Muscle of leg (tissue), 11 donors: ENCODE data around the gene NEK1. TPM values are rescaled to one million over a fixed set of nuclear protein-coding genes. Genes with fewer than 3 reads are reported as not detected.

Experiments
- DNase-seq: peaks from one replicate; pipeline ENCODE4 v3.0.0; 2013
- H3K27ac ChIP-seq: one replicate; pipeline ENCODE4 v1.5.1; 2013; ENCODE audit warnings: mild to moderate bottlenecking, low read length, control low read depth
- H3K27me3 ChIP-seq: one replicate; pipeline ENCODE4 v1.6.1; 2013; ENCODE audit warnings: low read length; ENCODE audit not compliant: control insufficient read depth, insufficient read depth
- H3K36me3 ChIP-seq: one replicate; pipeline ENCODE4 v1.6.1; 2013; ENCODE audit warnings: low read length; ENCODE audit not compliant: control insufficient read depth, insufficient read depth
- H3K4me1 ChIP-seq: one replicate; pipeline ENCODE4 v1.6.1; 2013; ENCODE audit warnings: low read length; ENCODE audit not compliant: control insufficient read depth, insufficient read depth
- H3K4me3 ChIP-seq: one replicate; pipeline ENCODE4 v1.5.1; 2013; ENCODE audit warnings: low read length, control low read depth
- H3K9me3 ChIP-seq: replicated peaks from 2 replicates; pipeline ENCODE4 v1.6.1; 2013; ENCODE audit warnings: low read depth, low read length; ENCODE audit not compliant: control insufficient read depth
- WGBS: methylation state at CpG from one replicate; pipeline ENCODE4 v1.1.5; 2013; ENCODE audit warnings: missing lambda C conversion rate; ENCODE audit not compliant: insufficient coverage; 5-methylcytosine and 5-hydroxymethylcytosine counted together
- polyA plus RNA-seq, 8 donors: library from polyadenylated mRNA; unstranded; fragments of 120-200 nt; gene quantifications; one replicate each; pipeline versions ENCODE4 v1.2.1 to v1.2.3, GENCODE V29; 2013; ENCODE audit warnings: inconsistent platforms in 1 of 8, low replicate concordance in 1 of 8; ENCODE audit not compliant: insufficient read length in 8 of 8, insufficient read depth in 1 of 8
- total RNA-seq: library from RNA; stranded (reverse); fragments of 120-200 nt; gene quantifications from one replicate; pipeline ENCODE4 v1.2.4, GENCODE V29; 2013

NEK1 gene
- total and polyA plus RNA-seq, 9 donors, result 9.6 to 14.7 (median 11.8) TPM

DNA sequence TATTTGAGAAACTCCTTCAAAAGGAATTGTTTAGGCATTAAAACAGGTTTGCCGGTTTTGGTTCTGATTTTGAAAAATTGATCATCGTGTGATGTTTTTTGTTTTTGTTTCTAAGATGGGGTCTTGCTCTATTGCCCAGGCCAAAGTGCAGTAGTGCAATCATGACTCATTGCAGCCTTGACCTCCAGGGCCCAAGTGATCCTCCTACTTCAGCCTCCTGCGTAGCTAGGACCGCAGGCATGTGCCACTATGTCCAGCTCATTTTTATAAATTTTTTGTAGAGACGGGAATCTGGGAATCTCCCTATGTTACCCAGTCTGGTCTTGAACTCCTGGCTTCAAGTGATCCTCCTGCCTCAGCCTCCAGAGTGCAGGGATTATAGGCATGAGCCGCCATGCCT lies 43.0 kb upstream of the NEK1 start:
- H3K9me3 ChIP-seq, result no peaks in the 10 kb centered on the region
- WGBS, result 100% methylated on average over 2 of the region's 6 CpGs
- H3K27ac ChIP-seq, result no peak overlapping the region
- H3K36me3 ChIP-seq, result no peaks in the 10 kb centered on the region
- no peaks in the 10 kb centered on the region for H3K27me3 ChIP-seq
- H3K4me3 ChIP-seq, result no peak overlapping the region
- H3K4me1 ChIP-seq, result no peaks in the 10 kb centered on the region
- DNase-seq, result no peak

- no peaks in the 10 kb centered on the region for H3K4me1 ChIP-seq
- H3K27ac ChIP-seq, result no peak overlapping the region
- no peaks in the 10 kb centered on the region for H3K36me3 ChIP-seq
- no peaks in the 10 kb centered on the region for H3K27me3 ChIP-seq
- H3K4me3 ChIP-seq, result no peak overlapping the region
- DNase-seq, result no peak
- H3K9me3 ChIP-seq, result no peaks in the 10 kb centered on the region
Measured at GRCh38 chr4:169652535-169652934, 40.2 kb upstream of the NEK1 start.

GRCh38 chr4:169650227-169650936 lies 38.0 kb upstream of the NEK1 start:
- no peak overlapping the region for H3K27ac ChIP-seq
- no CpG with 5 or more reads among the region's 3 CpGs for WGBS
- no peaks in the 10 kb centered on the region for H3K27me3 ChIP-seq
- no peaks in the 10 kb centered on the region for H3K4me1 ChIP-seq
- no peak for DNase-seq
- H3K4me3 ChIP-seq, result no peak overlapping the region
- H3K36me3 ChIP-seq, result no peaks in the 10 kb centered on the region
- no peaks in the 10 kb centered on the region for H3K9me3 ChIP-seq

- 85% methylated on average over 7 of the region's 7 CpGs for WGBS
- no peaks in the 10 kb centered on the region for H3K4me1 ChIP-seq
- H3K9me3 ChIP-seq, result no peaks in the 10 kb centered on the region
- no peak overlapping the region for H3K4me3 ChIP-seq
- no peak for DNase-seq
- peaks cover 1% of the 10 kb centered on the region for H3K36me3 ChIP-seq
- H3K27me3 ChIP-seq, result no peaks in the 10 kb centered on the region
- H3K27ac ChIP-seq, result no peak overlapping the region
Measured at GRCh38 chr4:169649545-169650226, 37.3 kb upstream of the NEK1 start.

DNA sequence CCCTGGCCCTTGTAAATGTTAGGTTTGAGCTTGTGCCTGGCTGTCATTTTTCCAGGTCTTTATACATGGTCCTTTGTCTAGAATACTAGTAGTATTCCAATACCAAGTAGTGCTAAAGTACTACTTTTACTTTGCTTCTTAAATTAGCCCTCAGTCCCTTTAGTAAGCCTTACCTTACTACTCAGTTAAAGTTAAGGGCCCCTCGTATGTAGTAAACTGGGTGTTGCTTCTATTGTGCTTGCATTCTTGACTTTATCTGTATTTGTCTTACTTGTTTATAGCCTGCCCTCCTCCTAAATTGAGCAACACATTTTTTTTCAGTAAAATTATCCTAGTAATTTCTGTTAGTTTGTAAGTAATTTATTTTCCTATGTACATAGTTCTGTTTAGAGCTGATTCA lies 33.2 kb upstream of the NEK1 start:
- H3K9me3 ChIP-seq, result no peaks in the 10 kb centered on the region
- peaks cover 5% of the 10 kb centered on the region for H3K36me3 ChIP-seq
- no peaks in the 10 kb centered on the region for H3K27me3 ChIP-seq
- no peaks in the 10 kb centered on the region for H3K4me1 ChIP-seq
- no peak overlapping the region for H3K27ac ChIP-seq
- H3K4me3 ChIP-seq, result no peak overlapping the region
- no CpG with 5 or more reads among the region's 1 CpG for WGBS
- no peak for DNase-seq

- no peak overlapping the region for H3K27ac ChIP-seq
Measured at GRCh38 chr4:169644802-169645201, 32.4 kb upstream of the NEK1 start.

GRCh38 chr4:169640261-169640870 lies 28.0 kb upstream of the NEK1 start:
- Histone ChIP-seq H3K27me3 (no peaks in the 10 kb centered on the region), H3K27ac (no peak overlapping the region), H3K9me3 (no peaks in the 10 kb centered on the region), H3K4me1 (no peaks in the 10 kb centered on the region), H3K4me3 (no peak overlapping the region), H3K36me3 (peaks cover 11% of the 10 kb centered on the region)
- DNase-seq, result peak; percentile 89

More at GRCh38 chr4:169644802-169645201, 32.4 kb upstream of the NEK1 start:
- H3K9me3 ChIP-seq, result no peaks in the 10 kb centered on the region
- H3K4me1 ChIP-seq, result no peaks in the 10 kb centered on the region
- H3K27me3 ChIP-seq, result no peaks in the 10 kb centered on the region
- H3K36me3 ChIP-seq, result peaks cover 5% of the 10 kb centered on the region
- WGBS, result 96% methylated on average over 4 of the region's 7 CpGs
- no peak overlapping the region for H3K4me3 ChIP-seq
- no peak for DNase-seq

DNA sequence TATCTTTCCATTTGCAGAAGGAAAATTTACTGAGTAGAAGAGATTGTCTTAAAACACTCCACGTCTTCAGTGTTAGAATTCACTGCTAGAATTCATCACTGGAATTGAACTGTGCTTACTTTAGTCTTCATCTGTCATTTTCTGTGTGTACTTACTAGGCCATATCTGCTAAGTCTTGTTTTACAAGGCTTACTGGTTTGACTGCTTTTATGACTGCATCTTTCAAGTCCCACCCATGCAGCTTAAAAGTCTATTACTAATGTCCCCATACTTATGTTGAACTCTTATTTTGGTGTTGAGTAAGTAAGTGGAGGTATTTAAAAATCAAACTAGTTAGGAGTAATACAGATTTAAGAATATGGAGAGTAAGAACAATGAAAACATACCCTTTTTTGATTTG lies 22.6 kb upstream of the NEK1 start:
- no peak overlapping the region for H3K27ac ChIP-seq
- WGBS, result no CpG with 5 or more reads among the region's 1 CpG
- DNase-seq, result no peak

GRCh38 chr4:169632896-169633295 lies 20.5 kb upstream of the NEK1 start:
- H3K4me1 ChIP-seq, result no peaks in the 10 kb centered on the region
- H3K4me3 ChIP-seq, result no peak overlapping the region
- no peaks in the 10 kb centered on the region for H3K36me3 ChIP-seq
- no peak for DNase-seq
- no peaks in the 10 kb centered on the region for H3K27me3 ChIP-seq
- H3K27ac ChIP-seq, result no peak overlapping the region
- H3K9me3 ChIP-seq, result no peaks in the 10 kb centered on the region
- 100% methylated on average over 2 of the region's 11 CpGs for WGBS

More for the DNA sequence above, 22.6 kb upstream of the NEK1 start:
- peaks cover 6% of the 10 kb centered on the region for H3K36me3 ChIP-seq
- H3K27me3 ChIP-seq, result no peaks in the 10 kb centered on the region
- no peak overlapping the region for H3K4me3 ChIP-seq
- H3K9me3 ChIP-seq, result no peaks in the 10 kb centered on the region
- no peaks in the 10 kb centered on the region for H3K4me1 ChIP-seq

GRCh38 chr4:169630069-169630468 lies 17.7 kb upstream of the NEK1 start:
- Histone ChIP-seq H3K4me3 (no peak overlapping the region), H3K27ac (no peak overlapping the region), H3K9me3 (no peaks in the 10 kb centered on the region), H3K27me3 (no peaks in the 10 kb centered on the region), H3K4me1 (no peaks in the 10 kb centered on the region), H3K36me3 (no peaks in the 10 kb centered on the region)
- no peak for DNase-seq
- WGBS, result no CpG with 5 or more reads among the region's 3 CpGs
